ENCODE results near the gene CYB561.

The CYB561 gene

DNA sequence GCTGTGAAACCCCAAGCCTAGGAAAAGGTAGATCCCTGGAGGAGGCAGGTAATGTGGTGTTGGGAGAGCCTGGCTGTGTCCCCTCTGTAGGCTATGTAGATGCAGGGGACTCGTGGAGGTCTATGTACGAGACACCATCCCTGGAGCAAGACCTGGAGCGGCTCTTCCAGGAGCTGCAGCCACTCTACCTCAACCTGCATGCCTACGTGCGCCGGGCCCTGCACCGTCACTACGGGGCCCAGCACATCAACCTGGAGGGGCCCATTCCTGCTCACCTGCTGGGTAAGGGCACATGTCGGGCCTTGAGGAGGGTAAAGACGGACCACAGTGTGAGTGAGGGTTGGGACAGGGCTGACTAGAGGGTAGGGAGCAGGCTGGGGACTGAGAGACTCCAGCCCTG, 42.7 kb upstream of the CYB561 start:
- Histone ChIP-seq H3K27me3 (ENCODE audit: control insufficient read depth in 1 of 2, insufficient read depth in 2 of 2, low read length in 2 of 2) (no peaks in the 10 kb centered on the region), H3K27ac (ENCODE audit: low read depth, low read length) (no peak overlapping the region), H3K4me1 (ENCODE audit: control insufficient read depth in 1 of 2, insufficient read depth in 2 of 2, low read length in 2 of 2) (no peaks in the 10 kb centered on the region), H3K9ac (ENCODE audit: low read depth in 1 of 2, low read length in 2 of 2) (no peak overlapping the region), H3K4me3 (ENCODE audit: low read depth in 1 of 2, low read length in 2 of 2) (no peak overlapping the region), H3K36me3 (ENCODE audit: control insufficient read depth in 1 of 2, insufficient read depth in 2 of 2, low read length in 2 of 2) (peaks cover 19 to 58% of the 10 kb centered on the region in 2 donors), H3K9me3 (ENCODE audit: control insufficient read depth in 1 of 2, low read length in 2 of 2) (no peaks in the 10 kb centered on the region)

DNA sequence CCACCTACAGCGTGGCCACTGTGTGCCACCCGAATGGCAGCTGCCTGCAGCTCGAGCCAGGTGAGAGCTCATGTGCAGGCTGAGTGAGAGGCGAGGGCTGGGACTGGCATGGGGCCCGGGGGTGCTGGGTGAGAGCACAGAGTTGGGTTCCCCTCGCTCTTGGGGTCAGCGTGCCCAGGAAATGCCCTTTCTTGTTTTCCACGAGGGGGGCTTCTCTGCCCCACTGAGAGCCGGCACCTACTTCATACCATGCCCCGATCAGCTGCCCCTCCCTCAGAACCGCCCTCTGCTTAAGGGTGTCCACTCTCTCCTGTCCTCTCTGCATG, 40.9 kb upstream of the CYB561 start:
- Histone ChIP-seq H3K27ac (ENCODE audit: low read depth, low read length) (no peak overlapping the region), H3K9ac (ENCODE audit: low read depth in 1 of 2, low read length in 2 of 2) (no peak overlapping the region), H3K9me3 (ENCODE audit: control insufficient read depth in 1 of 2, low read length in 2 of 2) (no peaks in the 10 kb centered on the region), H3K4me3 (ENCODE audit: low read depth in 1 of 2, low read length in 2 of 2) (no peak overlapping the region), H3K4me1 (ENCODE audit: control insufficient read depth in 1 of 2, insufficient read depth in 2 of 2, low read length in 2 of 2) (no peaks in the 10 kb centered on the region), H3K36me3 (ENCODE audit: control insufficient read depth in 1 of 2, insufficient read depth in 2 of 2, low read length in 2 of 2) (peaks cover 25 to 60% of the 10 kb centered on the region in 2 donors), H3K27me3 (ENCODE audit: control insufficient read depth in 1 of 2, insufficient read depth in 2 of 2, low read length in 2 of 2) (no peaks in the 10 kb centered on the region)

DNA sequence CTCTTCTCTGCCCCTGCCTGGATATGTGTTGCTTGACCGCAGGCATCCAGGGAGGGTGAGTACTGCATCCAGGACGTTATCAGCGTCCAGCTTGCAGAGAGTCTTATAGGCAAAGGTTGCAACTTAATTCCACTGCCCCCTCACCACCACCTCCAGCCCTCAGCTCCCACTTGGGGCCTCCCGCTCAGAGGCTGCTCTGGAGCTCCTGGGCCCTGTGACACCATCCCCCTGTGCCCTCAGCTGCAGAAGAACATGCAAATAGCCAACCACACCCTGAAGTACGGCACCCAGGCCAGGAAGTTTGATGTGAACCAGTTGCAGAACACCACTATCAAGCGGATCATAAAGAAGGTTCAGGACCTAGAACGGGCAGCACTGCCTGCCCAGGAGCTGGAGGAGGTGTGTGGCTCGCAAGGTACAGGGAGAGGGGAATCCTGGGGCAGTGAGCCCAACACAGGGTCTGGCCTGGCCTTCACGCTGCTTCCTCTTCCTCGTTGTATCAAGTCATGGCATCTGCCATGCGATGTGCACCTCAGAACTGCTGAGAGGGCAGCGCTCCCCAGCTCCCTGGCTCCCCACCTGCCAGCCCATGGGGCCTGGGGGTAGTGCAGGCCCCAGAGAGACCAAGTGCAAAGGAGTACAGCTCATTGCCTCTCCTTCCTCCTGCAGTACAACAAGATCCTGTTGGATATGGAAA, 40.4 kb upstream of the CYB561 start:
- Histone ChIP-seq H3K4me3 (ENCODE audit: low read depth in 1 of 2, low read length in 2 of 2) (no peak overlapping the region), H3K9ac (ENCODE audit: low read depth in 1 of 2, low read length in 2 of 2) (no peak overlapping the region), H3K36me3 (ENCODE audit: control insufficient read depth in 1 of 2, insufficient read depth in 2 of 2, low read length in 2 of 2) (peaks cover 21 to 55% of the 10 kb centered on the region in 2 donors), H3K27me3 (ENCODE audit: control insufficient read depth in 1 of 2, insufficient read depth in 2 of 2, low read length in 2 of 2) (no peaks in the 10 kb centered on the region), H3K9me3 (ENCODE audit: control insufficient read depth in 1 of 2, low read length in 2 of 2) (no peaks in the 10 kb centered on the region), H3K4me1 (ENCODE audit: control insufficient read depth in 1 of 2, insufficient read depth in 2 of 2, low read length in 2 of 2) (no peaks in the 10 kb centered on the region), H3K27ac (ENCODE audit: low read depth, low read length) (no peak overlapping the region)

- H3K27me3 ChIP-seq (ENCODE audit: control insufficient read depth in 1 of 2, insufficient read depth in 2 of 2, low read length in 2 of 2), result no peaks in the 10 kb centered on the region
- H3K4me3 ChIP-seq (ENCODE audit: low read depth in 1 of 2, low read length in 2 of 2), result no peak overlapping the region
- H3K27ac ChIP-seq (ENCODE audit: low read depth, low read length), result no peak overlapping the region
- H3K4me1 ChIP-seq (ENCODE audit: control insufficient read depth in 1 of 2, insufficient read depth in 2 of 2, low read length in 2 of 2), result peaks cover 3 to 6% of the 10 kb centered on the region in 2 donors
- H3K9ac ChIP-seq (ENCODE audit: low read depth in 1 of 2, low read length in 2 of 2), result no peak overlapping the region
- no peaks in the 10 kb centered on the region for H3K9me3 ChIP-seq (ENCODE audit: control insufficient read depth in 1 of 2, low read length in 2 of 2)
- H3K36me3 ChIP-seq (ENCODE audit: control insufficient read depth in 1 of 2, insufficient read depth in 2 of 2, low read length in 2 of 2), result peaks cover 15 to 57% of the 10 kb centered on the region in 2 donors
Observed at GRCh38 chr17:63483655-63484575, 37.8 kb upstream of the CYB561 start.

GRCh38 chr17:63483038-63483437, 36.9 kb upstream of the CYB561 start:
- H3K36me3 ChIP-seq (ENCODE audit: control insufficient read depth in 1 of 2, insufficient read depth in 2 of 2, low read length in 2 of 2), result peaks cover 15 to 53% of the 10 kb centered on the region in 2 donors
- H3K9me3 ChIP-seq (ENCODE audit: control insufficient read depth in 1 of 2, low read length in 2 of 2), result no peaks in the 10 kb centered on the region
- H3K4me3 ChIP-seq (ENCODE audit: low read depth in 1 of 2, low read length in 2 of 2), result no peak overlapping the region
- no peaks in the 10 kb centered on the region for H3K27me3 ChIP-seq (ENCODE audit: control insufficient read depth in 1 of 2, insufficient read depth in 2 of 2, low read length in 2 of 2)
- no peak overlapping the region for H3K9ac ChIP-seq (ENCODE audit: low read depth in 1 of 2, low read length in 2 of 2)
- no peak overlapping the region for H3K27ac ChIP-seq (ENCODE audit: low read depth, low read length)
- peaks cover 9 to 14% of the 10 kb centered on the region in 2 donors for H3K4me1 ChIP-seq (ENCODE audit: control insufficient read depth in 1 of 2, insufficient read depth in 2 of 2, low read length in 2 of 2)

DNA sequence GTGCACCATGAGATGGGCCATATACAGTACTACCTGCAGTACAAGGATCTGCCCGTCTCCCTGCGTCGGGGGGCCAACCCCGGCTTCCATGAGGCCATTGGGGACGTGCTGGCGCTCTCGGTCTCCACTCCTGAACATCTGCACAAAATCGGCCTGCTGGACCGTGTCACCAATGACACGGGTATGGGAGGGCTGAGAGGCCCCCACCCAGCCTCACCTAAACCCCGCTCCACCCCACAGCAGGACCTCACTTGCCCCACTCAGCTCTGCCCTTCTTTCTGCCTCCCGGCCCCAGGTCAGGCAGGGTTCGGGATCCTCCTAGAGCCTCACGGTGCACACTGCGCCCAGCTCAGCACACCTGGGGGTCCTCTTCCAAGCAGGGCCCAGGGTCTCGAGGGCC, 36.4 kb upstream of the CYB561 start:
- peaks cover 9 to 19% of the 10 kb centered on the region in 2 donors for H3K4me1 ChIP-seq (ENCODE audit: control insufficient read depth in 1 of 2, insufficient read depth in 2 of 2, low read length in 2 of 2)
- no peak overlapping the region for H3K4me3 ChIP-seq (ENCODE audit: low read depth in 1 of 2, low read length in 2 of 2)
- no peak overlapping the region for H3K27ac ChIP-seq (ENCODE audit: low read depth, low read length)
- no peaks in the 10 kb centered on the region for H3K9me3 ChIP-seq (ENCODE audit: control insufficient read depth in 1 of 2, low read length in 2 of 2)
- no peaks in the 10 kb centered on the region for H3K27me3 ChIP-seq (ENCODE audit: control insufficient read depth in 1 of 2, insufficient read depth in 2 of 2, low read length in 2 of 2)
- H3K9ac ChIP-seq (ENCODE audit: low read depth in 1 of 2, low read length in 2 of 2), result no peak overlapping the region
- peaks cover 15 to 53% of the 10 kb centered on the region in 2 donors for H3K36me3 ChIP-seq (ENCODE audit: control insufficient read depth in 1 of 2, insufficient read depth in 2 of 2, low read length in 2 of 2)

GRCh38 chr17:63481488-63481870, 35.4 kb upstream of the CYB561 start:
- no peak overlapping the region for H3K27ac ChIP-seq (ENCODE audit: low read depth, low read length)

GRCh38 chr17:63480826-63481487, 34.9 kb upstream of the CYB561 start:
- no peak overlapping the region for H3K9ac ChIP-seq (ENCODE audit: low read depth in 1 of 2, low read length in 2 of 2)
- H3K27ac ChIP-seq (ENCODE audit: low read depth, low read length), result no peak overlapping the region
- peaks cover 15 to 43% of the 10 kb centered on the region in 2 donors for H3K36me3 ChIP-seq (ENCODE audit: control insufficient read depth in 1 of 2, insufficient read depth in 2 of 2, low read length in 2 of 2)
- no peaks in the 10 kb centered on the region for H3K9me3 ChIP-seq (ENCODE audit: control insufficient read depth in 1 of 2, low read length in 2 of 2)
- no peaks in the 10 kb centered on the region for H3K27me3 ChIP-seq (ENCODE audit: control insufficient read depth in 1 of 2, insufficient read depth in 2 of 2, low read length in 2 of 2)
- no peak overlapping the region for H3K4me3 ChIP-seq (ENCODE audit: low read depth in 1 of 2, low read length in 2 of 2)
- H3K4me1 ChIP-seq (ENCODE audit: control insufficient read depth in 1 of 2, insufficient read depth in 2 of 2, low read length in 2 of 2), result peaks cover 12 to 23% of the 10 kb centered on the region in 2 donors

More at GRCh38 chr17:63481488-63481870, 35.4 kb upstream of the CYB561 start:
- H3K9me3 ChIP-seq (ENCODE audit: control insufficient read depth in 1 of 2, low read length in 2 of 2), result no peaks in the 10 kb centered on the region
- no peak overlapping the region for H3K4me3 ChIP-seq (ENCODE audit: low read depth in 1 of 2, low read length in 2 of 2)
- H3K36me3 ChIP-seq (ENCODE audit: control insufficient read depth in 1 of 2, insufficient read depth in 2 of 2, low read length in 2 of 2), result peaks cover 15 to 47% of the 10 kb centered on the region in 2 donors
- peaks cover 9 to 21% of the 10 kb centered on the region in 2 donors for H3K4me1 ChIP-seq (ENCODE audit: control insufficient read depth in 1 of 2, insufficient read depth in 2 of 2, low read length in 2 of 2)
- H3K9ac ChIP-seq (ENCODE audit: low read depth in 1 of 2, low read length in 2 of 2), result no peak overlapping the region
- no peaks in the 10 kb centered on the region for H3K27me3 ChIP-seq (ENCODE audit: control insufficient read depth in 1 of 2, insufficient read depth in 2 of 2, low read length in 2 of 2)

DNA sequence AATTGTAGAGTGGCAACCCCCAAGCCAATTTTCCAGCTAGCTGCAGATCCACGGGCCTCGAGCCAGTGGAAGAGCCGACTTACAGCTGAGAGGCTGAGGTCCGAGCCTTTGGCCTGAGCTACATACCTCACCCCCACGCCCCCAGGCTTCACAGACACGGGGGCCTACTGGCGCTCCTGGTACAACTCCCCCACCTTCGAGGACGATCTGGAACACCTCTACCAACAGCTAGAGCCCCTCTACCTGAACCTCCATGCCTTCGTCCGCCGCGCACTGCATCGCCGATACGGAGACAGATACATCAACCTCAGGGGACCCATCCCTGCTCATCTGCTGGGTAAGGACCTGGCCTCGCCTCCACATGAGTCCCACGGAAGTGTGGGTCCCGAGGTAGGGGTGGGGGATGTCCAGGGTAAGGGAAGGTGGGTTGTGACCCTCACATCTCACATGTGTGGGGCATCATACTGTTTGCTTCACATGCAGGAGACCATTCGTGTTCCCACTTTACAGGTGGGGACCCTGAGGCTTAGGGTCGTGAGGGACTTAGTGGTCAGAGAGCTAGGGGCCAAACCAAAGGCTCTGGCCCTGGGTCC, 34.2 kb upstream of the CYB561 start:
- H3K4me3 ChIP-seq (ENCODE audit: low read depth in 1 of 2, low read length in 2 of 2), result no peak overlapping the region
- H3K27me3 ChIP-seq (ENCODE audit: control insufficient read depth in 1 of 2, insufficient read depth in 2 of 2, low read length in 2 of 2), result no peaks in the 10 kb centered on the region

More for the DNA sequence above, 34.2 kb upstream of the CYB561 start:
- H3K36me3 ChIP-seq (ENCODE audit: control insufficient read depth in 1 of 2, insufficient read depth in 2 of 2, low read length in 2 of 2), result peaks cover 15 to 43% of the 10 kb centered on the region in 2 donors
- no peak overlapping the region for H3K27ac ChIP-seq (ENCODE audit: low read depth, low read length)
- H3K9ac ChIP-seq (ENCODE audit: low read depth in 1 of 2, low read length in 2 of 2), result no peak overlapping the region
- H3K9me3 ChIP-seq (ENCODE audit: control insufficient read depth in 1 of 2, low read length in 2 of 2), result no peaks in the 10 kb centered on the region
- peaks cover 13 to 30% of the 10 kb centered on the region in 2 donors for H3K4me1 ChIP-seq (ENCODE audit: control insufficient read depth in 1 of 2, insufficient read depth in 2 of 2, low read length in 2 of 2)

Measured in duodenal mucosa (tissue), 2 donors.